ENCODE results near the gene PARD3.
"Not testable (repeated sequence)": the region's sequence is repeated elsewhere in the genome, so short reads cannot be mapped to it uniquely, and the experiment has no call there.

The PARD3 gene

GRCh38 chr10:34704526-34705184 lies 110.4 kb downstream of the PARD3 start:
- Mint-ChIP-seq H3K36me3 (ENCODE audit: low read depth) (no peaks in the 10 kb centered on the region), H3K27me3 (no peaks in the 10 kb centered on the region), H3K4me3 (no peak overlapping the region), H3K9me3 (no peaks in the 10 kb centered on the region), H3K27ac (no peak overlapping the region), H3K4me1 (peaks cover 5% of the 10 kb centered on the region)
- no peak for DNase-seq
- ATAC-seq, result no peak

GRCh38 chr10:34702982-34703381 lies 112.1 kb downstream of the PARD3 start:
- ATAC-seq, result no peak
- H3K27ac Mint-ChIP-seq, result no peak overlapping the region
- no peaks in the 10 kb centered on the region for H3K9me3 Mint-ChIP-seq
- H3K4me1 Mint-ChIP-seq, result peaks cover 5% of the 10 kb centered on the region
- DNase-seq, result no peak
- H3K36me3 Mint-ChIP-seq (ENCODE audit: low read depth), result no peaks in the 10 kb centered on the region
- H3K27me3 Mint-ChIP-seq, result no peaks in the 10 kb centered on the region
- H3K4me3 Mint-ChIP-seq, result no peak overlapping the region

GRCh38 chr10:34702093-34702937 lies 112.8 kb downstream of the PARD3 start:
- Mint-ChIP-seq H3K27me3 (no peaks in the 10 kb centered on the region), H3K4me1 (peaks cover 5% of the 10 kb centered on the region), H3K27ac (no peak overlapping the region), H3K36me3 (ENCODE audit: low read depth) (no peaks in the 10 kb centered on the region), H3K9me3 (no peaks in the 10 kb centered on the region), H3K4me3 (no peak overlapping the region)
- no peak for ATAC-seq
- DNase-seq, result no peak

- no peak for ATAC-seq
- H3K4me1 Mint-ChIP-seq, result peaks cover 8% of the 10 kb centered on the region
- H3K4me3 Mint-ChIP-seq, result no peak overlapping the region
Measured at GRCh38 chr10:34701194-34701593, 113.9 kb downstream of the PARD3 start.

DNA sequence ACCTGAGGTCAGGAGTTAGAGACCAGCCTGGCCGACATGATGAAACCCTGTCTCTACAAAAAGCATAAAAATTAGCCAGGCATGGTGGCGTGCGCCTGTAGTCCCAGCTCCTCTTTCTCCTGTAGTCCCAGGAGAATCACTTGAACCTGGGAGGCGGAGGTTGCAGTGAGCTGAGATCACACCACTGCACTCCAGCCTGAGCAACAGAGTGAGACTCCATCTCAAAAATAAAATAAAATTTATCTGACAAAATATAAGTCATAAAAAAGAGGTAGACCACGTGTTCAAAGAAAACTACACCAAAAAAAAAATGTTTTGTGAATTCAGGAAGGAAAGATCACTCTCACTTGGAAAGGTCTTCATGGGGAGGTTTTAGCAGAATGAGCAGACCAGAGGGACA lies 114.3 kb downstream of the PARD3 start:
- not testable (repeated sequence) for H3K27ac Mint-ChIP-seq; H3K4me1 Mint-ChIP-seq; H3K36me3 Mint-ChIP-seq (ENCODE audit: low read depth); H3K4me3 Mint-ChIP-seq; DNase-seq; ATAC-seq; H3K27me3 Mint-ChIP-seq; H3K9me3 Mint-ChIP-seq

More at GRCh38 chr10:34701194-34701593, 113.9 kb downstream of the PARD3 start:
- Mint-ChIP-seq H3K27ac (no peak overlapping the region), H3K36me3 (ENCODE audit: low read depth) (no peaks in the 10 kb centered on the region), H3K9me3 (no peaks in the 10 kb centered on the region), H3K27me3 (no peaks in the 10 kb centered on the region)
- no peak for DNase-seq

GRCh38 chr10:34699904-34700517 lies 115.1 kb downstream of the PARD3 start:
- Mint-ChIP-seq H3K36me3 (ENCODE audit: low read depth) (no peaks in the 10 kb centered on the region), H3K4me3 (no peak overlapping the region), H3K27ac (no peak overlapping the region), H3K27me3 (no peaks in the 10 kb centered on the region), H3K4me1 (peaks cover 4% of the 10 kb centered on the region), H3K9me3 (no peaks in the 10 kb centered on the region)
- DNase-seq (no peak), ATAC-seq (no peak)

DNA sequence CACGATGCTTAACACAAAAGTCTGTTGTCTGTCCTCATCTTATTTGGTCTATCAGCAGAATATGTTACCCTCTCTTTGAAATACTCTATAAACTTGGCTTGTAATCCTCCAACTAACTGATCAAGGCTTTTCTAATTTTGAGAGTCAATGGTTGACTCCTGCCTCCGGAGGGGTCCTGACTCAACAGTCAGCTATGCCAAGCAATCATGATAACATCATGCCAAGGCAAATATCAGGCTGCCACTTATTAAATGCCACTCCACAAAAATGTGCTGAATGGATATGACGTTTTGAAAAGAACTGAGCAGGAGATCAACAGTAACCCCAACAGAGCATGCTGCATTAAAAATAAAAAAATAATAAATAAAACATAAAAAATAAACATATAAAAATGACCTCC lies 116.1 kb downstream of the PARD3 start:
- Mint-ChIP-seq H3K27ac (no peak overlapping the region), H3K9me3 (no peaks in the 10 kb centered on the region), H3K36me3 (ENCODE audit: low read depth) (no peaks in the 10 kb centered on the region), H3K4me1 (peaks cover 4% of the 10 kb centered on the region), H3K4me3 (no peak overlapping the region), H3K27me3 (no peaks in the 10 kb centered on the region)
- ATAC-seq (no peak), DNase-seq (no peak)

GRCh38 chr10:34698248-34698831 lies 116.8 kb downstream of the PARD3 start:
- Mint-ChIP-seq H3K36me3 (ENCODE audit: low read depth) (no peaks in the 10 kb centered on the region), H3K4me1 (peaks cover 4% of the 10 kb centered on the region), H3K27ac (no peak overlapping the region), H3K4me3 (no peak overlapping the region), H3K27me3 (no peaks in the 10 kb centered on the region), H3K9me3 (no peaks in the 10 kb centered on the region)
- no peak for DNase-seq
- no peak for ATAC-seq

DNA sequence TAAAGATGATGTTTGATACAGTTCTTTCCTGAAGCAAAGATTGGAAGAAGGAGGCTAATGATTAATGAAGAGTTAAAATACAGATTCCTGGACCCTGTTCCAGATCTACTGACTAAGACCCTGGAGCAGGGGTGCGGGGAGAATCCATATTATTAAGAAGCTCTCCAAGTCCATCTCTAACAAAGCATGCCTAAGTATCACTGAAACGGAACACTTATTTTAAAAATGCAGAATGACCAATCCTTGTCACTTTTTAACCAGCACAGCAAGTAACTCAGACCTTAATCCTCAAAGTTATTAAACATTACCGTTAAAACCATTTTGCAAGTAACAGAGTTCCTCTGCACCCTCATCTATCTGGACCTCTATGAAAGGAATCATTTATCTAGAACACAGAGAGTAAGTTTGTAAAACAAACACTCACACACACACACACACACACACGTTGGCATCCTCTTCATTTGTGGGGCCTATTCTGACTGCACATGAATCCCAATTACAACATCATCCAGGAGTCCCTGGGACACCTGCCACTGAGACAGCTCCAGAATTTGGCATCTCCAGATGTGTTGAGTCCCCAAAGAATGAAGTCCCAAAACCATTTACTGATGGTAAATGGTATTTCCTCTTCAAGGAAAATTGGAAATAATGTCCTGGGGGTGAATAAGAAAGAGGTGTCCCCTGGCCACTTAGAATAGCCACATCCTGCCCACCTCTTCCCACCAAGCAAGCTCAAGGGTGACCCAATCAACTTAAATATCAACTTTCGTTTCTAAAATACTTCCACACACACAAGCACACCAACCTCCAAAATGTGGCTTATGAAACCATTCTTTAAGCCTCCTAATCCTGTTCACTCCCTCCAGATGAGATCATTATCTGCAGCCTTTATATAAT lies 117.5 kb downstream of the PARD3 start:
- H3K27me3 Mint-ChIP-seq, result no peaks in the 10 kb centered on the region
- DNase-seq, result no peak
- ATAC-seq, result no peak
- no peak overlapping the region for H3K27ac Mint-ChIP-seq
- no peaks in the 10 kb centered on the region for H3K9me3 Mint-ChIP-seq
- peaks cover 4% of the 10 kb centered on the region for H3K4me1 Mint-ChIP-seq
- no peak overlapping the region for H3K4me3 Mint-ChIP-seq
- no peaks in the 10 kb centered on the region for H3K36me3 Mint-ChIP-seq (ENCODE audit: low read depth)

- Mint-ChIP-seq H3K36me3 (ENCODE audit: low read depth) (no peaks in the 10 kb centered on the region), H3K27me3 (peaks cover 2% of the 10 kb centered on the region), H3K9me3 (no peaks in the 10 kb centered on the region), H3K27ac (no peak overlapping the region), H3K4me3 (no peak overlapping the region), H3K4me1 (peaks cover 4% of the 10 kb centered on the region)
- ATAC-seq (peak; percentile 84), DNase-seq (no peak)
Measured at GRCh38 chr10:34696423-34696822, 118.7 kb downstream of the PARD3 start.

- H3K4me3 Mint-ChIP-seq, result no peak overlapping the region
Measured at GRCh38 chr10:34690383-34691049, 124.6 kb downstream of the PARD3 start.

GRCh38 chr10:34689053-34689452 lies 126.0 kb downstream of the PARD3 start:
- peaks cover 2% of the 10 kb centered on the region for H3K27me3 Mint-ChIP-seq
- DNase-seq (no peak), ATAC-seq (no peak)
- H3K9me3 Mint-ChIP-seq, result no peaks in the 10 kb centered on the region
- no peaks in the 10 kb centered on the region for H3K36me3 Mint-ChIP-seq (ENCODE audit: low read depth)
- H3K4me3 Mint-ChIP-seq, result no peak overlapping the region
- no peaks in the 10 kb centered on the region for H3K4me1 Mint-ChIP-seq
- H3K27ac Mint-ChIP-seq, result no peak overlapping the region

More at GRCh38 chr10:34690383-34691049, 124.6 kb downstream of the PARD3 start:
- H3K9me3 Mint-ChIP-seq, result no peaks in the 10 kb centered on the region
- no peaks in the 10 kb centered on the region for H3K36me3 Mint-ChIP-seq (ENCODE audit: low read depth)
- peaks cover 2% of the 10 kb centered on the region for H3K27me3 Mint-ChIP-seq
- ATAC-seq (no peak), DNase-seq (no peak)
- H3K4me1 Mint-ChIP-seq, result no peaks in the 10 kb centered on the region
- no peak overlapping the region for H3K27ac Mint-ChIP-seq

GRCh38 chr10:34687434-34688210 lies 127.5 kb downstream of the PARD3 start:
- peaks cover 2% of the 10 kb centered on the region for H3K27me3 Mint-ChIP-seq
- no peaks in the 10 kb centered on the region for H3K9me3 Mint-ChIP-seq
- H3K4me1 Mint-ChIP-seq, result no peaks in the 10 kb centered on the region
- ATAC-seq (no peak), DNase-seq (no peak)
- H3K27ac Mint-ChIP-seq, result no peak overlapping the region
- H3K4me3 Mint-ChIP-seq, result no peak overlapping the region
- no peaks in the 10 kb centered on the region for H3K36me3 Mint-ChIP-seq (ENCODE audit: low read depth)
